CD4-positive, alpha-beta T cell treated with Interferon alpha-2 for 1 hour (primary cell): ENCODE data around the gene MDFI.

ENCODE experiments used
- DNase-seq, 2 donors: peaks; one replicate each; pipeline ENCODE4 v3.0.0-alpha.2; 2020 to 2022

Gene MDFI

DNA sequence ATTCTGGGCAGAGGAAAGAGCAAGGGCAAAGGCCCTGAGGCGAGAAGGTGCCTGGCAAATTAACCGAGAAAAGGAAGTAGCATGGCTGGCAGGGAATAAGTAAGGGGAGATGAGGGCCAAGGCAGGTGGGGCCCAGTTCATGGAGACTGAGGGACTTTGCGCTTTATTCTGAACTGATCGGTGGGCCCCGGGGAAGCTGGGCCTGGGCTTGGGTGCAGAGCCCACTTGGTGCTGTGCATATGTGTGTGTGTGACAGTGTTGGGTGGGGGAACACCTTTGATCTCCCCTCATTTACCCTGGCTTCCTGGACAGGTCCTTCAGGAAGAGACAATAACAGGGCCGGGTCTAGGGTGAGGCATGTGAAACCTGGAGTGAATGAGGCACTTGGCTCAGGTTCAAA, 2.9 kb upstream of the MDFI start:
- no peak for DNase-seq

DNA sequence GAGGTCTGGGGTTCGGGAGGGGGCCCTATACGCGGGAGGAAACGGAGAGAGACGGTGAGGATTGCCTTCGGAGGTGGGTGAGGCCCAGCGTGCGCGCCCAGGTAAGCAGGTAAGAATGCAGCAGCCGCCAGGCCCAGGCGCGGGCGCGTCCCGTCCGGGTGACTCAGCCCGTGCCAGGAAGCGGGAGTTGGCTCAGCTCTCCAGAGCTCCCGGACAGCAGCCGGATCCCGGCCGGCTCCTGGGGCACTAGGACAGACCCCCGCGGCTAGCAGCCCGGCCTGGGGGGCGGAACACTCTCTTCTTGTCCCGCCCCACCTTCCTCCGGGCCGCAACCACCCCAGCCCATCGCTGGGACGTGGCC, 1.5 kb upstream of the MDFI start:
- no peak for DNase-seq

DNA sequence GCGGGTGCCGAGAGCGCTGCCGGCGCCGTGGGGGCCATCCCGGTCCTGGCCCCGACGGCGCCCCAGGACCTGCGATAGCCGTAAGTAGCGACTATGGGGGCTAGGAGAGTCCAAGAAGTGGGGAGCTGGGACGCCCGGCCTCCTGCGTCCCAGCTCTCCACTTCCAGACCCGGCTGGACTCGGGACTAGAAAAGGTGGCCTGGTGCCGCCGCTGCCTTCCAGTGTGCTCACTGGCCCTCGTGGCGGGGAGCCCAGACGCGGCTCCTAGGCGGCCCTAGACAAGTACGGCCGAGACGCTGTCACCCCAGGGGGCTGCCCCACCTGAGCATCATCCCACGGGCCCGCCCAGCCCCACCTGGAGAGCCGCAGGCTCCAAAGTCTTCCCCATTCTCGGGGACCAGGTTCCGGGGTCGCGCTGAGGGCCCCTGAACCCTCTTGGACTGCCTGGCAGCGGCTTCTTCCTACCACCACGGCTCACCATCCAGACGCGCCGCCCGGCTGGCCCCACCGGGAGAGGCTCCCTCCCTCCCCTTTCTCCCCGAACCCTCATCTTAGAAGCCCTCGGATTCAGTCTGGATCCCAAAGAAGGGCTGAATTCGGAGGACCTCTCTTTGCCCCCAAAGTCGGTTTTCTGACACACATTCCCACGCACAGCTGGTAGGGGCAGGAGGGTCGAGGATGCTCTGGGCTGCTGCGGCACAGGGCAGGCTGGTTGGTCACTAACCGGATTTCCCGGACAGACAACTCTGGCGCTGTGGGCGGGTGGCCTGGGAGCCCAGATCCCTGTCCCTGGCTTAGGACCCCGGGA, 870 bp upstream of the MDFI start:
- DNase-seq, result no peak

DNA sequence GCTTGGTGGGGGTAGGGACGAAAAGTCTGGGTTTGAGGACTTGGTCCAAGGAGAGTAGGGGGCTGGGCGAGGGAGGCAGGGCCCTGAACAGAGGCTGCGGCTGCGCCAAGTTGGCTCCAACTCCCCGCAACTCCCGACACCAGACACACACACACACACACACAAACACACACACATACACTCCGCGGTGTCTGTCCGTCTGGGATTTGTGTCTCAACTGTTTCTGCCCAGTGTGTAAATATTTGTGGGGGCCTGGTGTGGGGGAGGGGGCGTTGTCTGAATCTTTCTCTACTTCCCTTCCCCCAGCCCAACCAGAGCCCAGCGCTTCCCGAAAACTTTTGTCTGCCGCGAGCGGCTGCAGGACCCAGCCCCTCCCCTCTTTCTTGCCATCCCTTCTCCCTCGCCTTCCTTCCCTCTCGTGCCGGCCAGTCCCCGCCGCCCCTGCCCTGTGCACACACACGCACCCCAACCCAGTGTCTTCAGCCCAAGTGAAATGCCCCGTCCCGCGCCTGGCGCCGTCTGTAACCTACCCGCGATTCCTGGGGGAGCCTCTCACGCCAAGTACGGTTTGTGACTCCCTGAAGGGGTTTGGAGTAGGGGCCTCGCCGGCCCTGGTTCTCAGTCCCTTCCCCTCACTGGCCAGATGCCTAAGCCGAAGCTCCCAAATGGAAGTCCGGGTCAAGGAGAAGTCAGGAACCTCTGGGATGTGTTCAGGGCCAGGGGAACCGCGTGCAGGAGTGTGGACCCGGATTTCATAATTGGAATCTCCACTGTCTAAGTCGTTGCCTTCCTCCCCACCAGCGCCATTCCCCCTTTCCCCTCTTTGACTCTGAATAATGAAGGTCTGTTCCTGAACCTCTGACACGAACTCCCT, 904 bp downstream of the MDFI start:
- DNase-seq, result no peak

DNA sequence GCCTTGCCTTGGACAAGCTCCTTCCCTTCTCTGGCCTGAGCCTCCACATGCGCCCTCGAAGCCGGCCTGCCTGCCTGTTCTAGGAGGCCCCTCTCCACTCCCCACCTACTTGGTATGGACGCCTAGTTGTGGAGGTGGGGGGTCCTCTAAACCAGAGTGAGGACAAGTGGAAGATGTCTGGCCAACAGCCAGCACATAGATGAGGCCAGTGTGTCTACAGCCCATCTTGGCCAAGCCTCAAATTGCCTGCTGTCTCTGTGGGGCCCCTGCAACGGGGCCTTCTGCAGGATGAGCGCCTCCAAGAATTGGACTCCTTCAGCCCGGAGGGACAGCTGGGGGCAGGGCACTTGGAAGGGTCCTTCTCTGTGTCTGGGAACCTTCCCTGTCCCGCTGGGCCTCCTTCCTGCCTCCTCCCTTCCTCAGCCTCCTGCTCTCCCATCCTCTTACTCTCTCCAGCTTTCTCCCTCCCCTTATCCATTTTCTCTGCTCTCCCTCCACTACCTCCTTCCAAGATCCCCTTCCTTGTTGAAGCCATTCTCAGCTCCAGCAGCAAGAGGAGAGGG, 1.6 kb downstream of the MDFI start:
- no peak for DNase-seq

DNA sequence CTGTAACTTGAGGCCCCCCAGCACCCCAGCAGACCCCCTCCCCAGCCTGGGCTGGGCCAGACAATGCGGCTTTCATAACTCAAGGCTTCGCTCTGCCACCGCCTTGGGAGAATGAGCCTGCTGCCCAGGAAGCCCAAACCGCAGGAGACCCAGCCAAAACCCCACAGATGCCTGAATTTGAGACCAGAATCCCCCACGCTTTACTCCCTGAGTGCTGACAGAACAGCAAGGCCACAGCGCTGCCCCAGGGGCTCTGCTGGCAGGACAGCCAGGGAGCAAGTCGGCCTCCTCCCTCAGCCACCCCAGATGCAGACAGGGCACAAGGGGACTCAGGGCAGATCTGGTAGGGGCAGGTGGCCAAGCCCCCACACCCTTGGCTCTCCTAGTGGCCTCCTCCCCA, 2.2 kb downstream of the MDFI start:
- DNase-seq, result no peak

DNA sequence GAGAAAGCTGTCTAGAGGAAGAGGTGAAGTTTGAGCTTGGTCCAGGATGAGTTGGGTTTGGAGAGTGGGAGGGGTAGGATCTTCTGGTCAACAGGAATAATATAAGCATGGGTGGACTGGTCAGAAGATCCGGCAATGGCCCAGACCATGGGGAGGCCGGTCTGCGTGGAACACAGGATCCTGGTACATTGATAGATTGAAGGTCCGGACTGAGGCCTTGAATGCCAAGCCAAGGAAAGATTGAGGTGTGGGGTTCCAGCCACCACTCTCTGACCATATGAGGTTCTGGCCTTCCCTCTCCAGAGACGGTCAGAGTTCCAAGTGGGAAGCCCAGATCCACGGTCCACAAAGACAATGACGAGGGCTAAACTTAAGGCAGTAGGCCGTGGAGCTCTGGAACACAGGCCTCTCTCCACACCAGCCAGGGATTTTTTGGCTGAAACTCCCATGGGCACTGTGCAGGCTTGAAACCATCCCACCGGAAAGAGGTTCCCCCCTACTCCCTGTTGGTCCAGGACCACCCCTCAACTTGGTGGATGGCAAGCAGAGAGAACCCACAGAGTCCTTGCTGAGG, 3.2 kb downstream of the MDFI start:
- DNase-seq, result no peak

DNA sequence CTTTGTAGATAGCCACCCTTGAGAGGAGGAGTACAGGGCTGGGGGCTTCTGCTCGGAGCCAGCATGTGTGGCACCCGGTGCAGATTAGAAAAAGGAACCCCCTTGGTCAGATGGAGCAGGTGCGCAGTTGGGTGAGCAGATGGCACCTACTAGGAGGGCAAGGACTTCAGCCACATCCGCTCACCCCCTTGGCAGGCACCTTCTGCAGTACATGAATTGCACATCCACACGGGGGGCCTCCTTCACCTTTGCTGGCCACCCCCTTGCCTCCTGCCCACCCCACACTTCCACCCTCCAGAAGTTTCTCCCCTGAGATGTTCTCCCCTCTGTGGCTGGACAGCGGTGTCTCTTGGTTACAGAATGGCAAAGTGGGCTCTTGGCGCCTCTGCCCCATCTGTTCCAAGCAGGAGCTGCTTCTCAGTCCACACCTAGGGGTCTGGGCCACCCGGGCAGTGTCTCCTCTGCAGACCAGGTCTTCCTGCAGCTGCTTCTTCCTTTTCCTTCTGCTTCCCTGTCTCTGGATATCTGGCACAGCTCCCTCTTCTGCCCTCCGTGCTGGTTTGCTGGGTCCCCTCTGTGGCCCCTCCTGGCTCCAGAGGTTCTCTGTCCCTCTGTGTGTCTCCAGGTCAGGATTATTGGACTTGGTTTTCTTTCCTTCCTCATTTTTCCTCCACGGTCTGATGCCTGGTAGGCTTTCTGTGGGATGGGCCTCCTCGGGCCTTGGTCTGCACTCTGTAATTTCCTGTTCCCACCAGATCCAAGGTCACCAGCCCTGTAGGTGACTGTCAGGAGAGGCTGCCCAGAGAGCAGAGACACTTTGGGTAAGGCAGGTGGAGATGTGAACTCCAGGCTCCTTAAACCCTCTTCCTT, 4.1 kb downstream of the MDFI start:
- no peak for DNase-seq

DNA sequence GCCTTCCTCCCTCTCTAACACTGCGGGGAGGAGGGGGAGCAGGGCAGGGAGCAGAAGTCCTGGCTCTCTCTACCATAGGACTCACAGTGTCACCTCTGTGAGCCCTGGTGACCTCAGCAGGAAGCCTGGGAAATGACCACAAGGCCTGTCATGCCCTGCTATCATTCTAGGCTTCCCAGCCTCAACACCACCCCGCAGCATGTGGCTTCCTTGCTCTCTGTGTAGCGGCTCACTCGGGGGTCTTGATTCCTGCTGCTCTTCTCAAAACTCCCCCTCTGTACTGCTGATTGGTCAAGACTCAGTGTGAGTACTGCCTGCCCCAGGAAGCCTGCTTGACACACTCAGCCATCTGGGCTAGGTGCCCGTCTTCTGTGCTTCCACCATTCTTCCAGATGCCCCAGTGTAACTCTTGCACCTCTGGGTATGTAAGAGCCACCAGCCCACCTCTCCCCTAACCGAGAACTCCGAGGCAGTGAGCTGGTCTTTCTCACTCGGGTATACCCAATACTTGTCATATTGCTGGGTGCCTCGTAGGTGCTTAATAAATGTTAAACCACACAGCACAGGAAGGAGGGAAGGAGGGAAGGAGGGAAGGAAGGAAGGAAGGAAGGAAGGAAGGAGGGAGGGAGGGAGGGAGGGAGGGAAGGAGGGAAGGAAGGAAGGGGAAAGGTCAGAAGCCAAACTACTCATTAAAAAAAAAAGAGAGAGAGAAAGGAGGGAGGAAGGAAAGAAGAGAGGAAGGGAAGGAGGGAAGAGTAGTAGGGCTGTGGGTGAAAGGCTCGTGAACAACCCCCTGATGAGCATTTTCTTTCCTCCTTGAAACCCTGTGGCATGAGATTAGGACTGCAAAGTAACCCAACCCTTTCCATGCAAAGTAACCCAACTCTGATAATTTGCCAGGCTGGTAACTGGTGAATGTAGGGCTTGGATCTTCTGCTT, 5.0 kb downstream of the MDFI start:
- DNase-seq, result no peak

DNA sequence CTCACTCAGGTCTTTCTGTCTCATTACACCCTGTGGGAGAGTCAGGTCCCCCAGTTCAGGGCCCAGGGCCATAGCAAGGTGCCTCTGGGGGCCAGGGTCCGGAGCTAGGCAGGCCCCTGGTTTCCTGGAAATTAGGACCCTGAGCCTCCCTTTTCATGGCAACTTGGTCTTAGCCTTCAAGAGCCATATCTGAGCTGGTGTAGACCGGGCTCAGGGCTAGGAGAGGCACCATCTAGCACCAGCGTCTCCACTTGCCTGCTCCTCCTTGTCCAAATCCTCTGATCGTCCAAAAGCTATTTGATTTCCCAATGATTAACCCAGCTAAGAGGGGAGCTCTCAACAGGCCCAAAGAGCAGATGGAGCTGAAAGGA, 5.6 kb downstream of the MDFI start:
- DNase-seq, result no peak

DNA sequence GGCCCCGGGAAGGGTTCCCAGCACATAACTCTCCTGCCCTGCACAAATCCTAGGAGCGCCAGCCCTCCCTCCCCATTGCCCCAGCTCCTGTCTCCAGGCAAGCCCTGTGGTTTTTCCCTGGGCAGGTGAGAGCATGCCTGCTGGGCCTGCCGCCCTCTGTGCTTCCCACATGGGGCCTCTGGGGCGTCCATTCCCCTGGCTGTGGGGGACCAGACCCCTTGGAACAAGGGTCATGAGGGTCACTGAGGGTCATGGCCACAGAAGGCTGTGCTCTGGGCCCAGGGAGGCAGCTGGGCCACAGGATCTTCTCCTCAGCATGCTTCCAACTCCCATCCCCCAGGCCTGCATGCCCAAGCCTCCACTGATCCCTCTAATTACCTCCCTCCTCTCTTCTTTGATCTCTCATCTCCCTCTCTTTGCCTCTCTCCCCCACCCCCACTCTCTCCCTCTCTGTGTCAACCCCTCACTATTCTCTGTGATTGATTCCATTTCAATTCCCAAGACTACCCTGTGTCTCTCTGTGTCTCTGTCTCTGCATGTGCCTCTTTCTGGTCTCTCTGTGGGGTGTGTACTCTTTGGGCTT, 6.1 kb downstream of the MDFI start:
- DNase-seq, result no peak

DNA sequence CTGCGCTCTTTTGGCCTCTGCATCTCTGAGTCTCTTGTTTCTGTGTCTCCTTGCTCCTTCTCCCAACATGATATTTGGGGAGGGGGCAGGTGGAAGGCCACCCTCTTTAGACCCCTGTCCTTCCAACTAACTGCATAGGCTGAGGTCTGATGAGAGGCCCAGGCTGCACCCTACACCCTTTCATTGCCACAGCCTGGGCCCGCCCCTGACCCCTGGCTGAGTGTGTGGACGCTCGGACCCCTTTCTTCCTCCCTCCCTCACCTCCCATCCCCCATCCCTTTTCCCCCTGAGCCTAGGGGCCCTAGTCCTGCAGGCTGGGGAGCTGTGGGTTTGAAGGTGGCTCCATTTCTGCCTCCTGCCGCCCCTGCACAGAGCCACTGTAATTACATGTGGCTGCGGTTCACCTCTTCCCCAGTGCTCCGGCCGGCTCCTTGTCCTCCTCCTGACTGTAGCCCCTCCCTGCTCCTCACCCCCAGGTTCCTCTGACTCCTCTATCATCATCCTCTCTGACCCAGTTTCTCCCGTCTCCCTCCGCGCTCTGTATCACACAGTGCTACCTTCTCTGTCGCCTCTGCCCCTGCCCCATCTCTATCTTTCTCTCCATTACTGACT, 6.8 kb downstream of the MDFI start:
- no peak for DNase-seq

DNA sequence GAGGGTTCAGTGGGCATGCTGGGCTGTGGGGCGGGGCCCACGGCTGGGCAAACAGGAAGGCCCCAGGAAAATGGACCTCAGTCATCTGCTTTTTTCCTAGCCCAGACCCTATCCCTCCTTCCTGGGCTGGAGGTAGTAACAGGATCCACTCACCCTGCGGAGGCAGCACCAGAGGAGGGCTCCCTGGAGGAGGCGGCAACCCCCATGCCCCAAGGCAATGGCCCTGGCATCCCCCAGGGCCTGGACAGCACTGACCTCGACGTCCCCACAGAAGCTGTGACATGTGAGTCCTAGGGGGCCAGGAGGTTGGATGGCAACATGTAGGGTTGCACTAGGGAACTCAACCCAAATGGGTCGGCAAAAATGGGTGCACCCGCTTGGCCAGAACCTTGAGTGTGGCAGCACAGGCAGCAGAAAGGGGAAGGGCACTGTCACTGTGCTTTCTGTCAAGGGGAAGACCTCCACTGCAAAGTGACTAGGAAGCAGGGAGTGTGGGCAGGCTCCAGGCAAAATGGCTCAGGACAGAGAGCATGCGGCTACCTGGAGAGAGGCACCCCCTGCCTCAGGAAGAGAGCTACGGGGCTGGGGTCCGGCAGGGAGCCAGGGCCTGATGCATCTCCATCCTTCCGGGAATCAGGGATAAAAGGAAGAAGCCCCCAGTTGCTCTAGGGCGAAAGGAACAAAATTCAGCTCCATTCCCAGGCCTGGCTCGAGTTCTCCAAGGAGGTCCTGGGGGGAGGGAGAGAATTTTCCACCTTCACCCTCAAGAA, 7.9 kb downstream of the MDFI start:
- DNase-seq, result no peak

DNA sequence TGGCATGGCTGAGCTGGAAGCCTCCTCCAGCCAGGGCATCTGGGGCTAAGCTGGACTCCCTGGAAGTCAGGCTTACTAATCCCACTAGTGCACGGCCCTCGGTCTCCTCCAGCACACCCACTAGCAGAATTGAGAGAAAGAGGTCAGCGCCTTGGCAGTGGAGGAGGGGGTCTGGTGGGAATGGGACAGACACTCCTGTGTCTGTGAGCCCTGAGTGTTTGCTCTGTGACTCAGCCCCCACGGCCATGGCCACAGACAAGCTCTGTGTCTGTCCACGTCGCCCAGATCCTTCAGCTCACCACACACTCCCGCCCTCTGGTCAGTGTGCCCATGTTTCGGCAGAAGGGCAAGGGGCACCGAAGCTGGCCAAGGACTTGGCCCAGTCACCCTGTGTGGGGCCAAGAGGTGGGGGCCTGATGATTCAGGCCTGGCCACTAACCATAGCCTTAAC, 8.8 kb downstream of the MDFI start:
- no peak for DNase-seq

DNA sequence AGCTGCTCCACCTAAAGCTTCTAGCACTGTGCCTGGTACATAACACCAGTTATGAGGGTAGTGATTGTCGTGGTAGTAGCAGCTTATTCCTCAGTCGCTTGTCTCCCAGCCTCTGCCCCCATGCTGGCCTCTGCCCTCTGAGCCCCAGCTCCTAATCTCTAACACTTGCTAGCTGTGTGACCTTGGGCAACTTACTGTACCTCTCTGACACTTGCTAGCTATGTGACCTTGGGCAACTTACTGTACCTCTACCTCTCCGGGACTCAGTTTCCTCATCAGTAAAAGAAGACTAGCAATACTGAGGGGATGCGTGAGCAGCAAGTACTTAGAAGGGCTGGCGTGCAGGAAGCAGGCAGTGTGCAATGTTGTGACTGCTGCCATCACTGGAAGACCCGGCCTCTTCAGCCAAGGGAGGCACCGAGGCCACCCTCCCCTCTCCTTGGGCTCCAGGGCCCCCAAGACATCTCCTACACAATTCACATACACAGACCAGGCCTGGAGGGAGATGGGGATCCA, 9.9 kb downstream of the MDFI start:
- DNase-seq, result no peak

DNA sequence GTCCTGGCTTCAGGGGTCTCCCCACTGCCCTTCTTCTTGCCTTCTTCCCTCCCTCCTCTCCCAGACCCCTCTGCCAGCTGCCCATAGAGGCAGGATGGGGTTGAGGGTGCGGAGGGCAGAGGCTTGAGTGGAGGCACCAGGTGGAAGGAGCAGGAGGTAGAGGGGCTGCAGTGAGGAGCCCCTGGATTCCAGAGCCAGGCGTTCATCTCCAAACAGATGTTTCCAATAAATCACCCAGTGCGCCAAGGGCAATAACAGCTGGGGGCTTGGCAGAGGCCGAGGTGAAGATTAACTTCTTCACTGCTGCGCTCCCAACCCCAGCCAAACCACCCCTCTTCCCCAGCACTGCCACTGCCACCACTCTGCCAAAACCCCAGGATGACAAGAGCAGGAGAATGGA, 10.7 kb downstream of the MDFI start:
- DNase-seq, result no peak

DNA sequence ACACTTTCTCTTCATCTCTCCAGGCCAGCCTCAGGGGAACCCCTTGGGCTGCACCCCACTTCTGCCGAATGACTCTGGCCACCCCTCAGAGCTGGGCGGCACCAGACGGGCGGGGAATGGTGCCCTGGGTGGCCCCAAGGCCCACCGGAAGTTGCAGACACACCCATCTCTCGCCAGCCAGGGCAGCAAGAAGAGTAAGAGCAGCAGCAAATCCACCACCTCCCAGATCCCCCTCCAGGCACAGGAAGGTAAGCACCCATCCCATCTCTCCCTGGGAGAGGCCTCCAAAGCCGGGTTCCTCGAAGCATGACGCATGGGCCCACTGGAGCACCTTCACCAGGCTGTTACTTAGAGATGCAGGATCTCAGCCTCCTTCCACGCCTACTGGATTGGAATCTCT, 11.3 kb downstream of the MDFI start:
- DNase-seq, result no peak

DNA sequence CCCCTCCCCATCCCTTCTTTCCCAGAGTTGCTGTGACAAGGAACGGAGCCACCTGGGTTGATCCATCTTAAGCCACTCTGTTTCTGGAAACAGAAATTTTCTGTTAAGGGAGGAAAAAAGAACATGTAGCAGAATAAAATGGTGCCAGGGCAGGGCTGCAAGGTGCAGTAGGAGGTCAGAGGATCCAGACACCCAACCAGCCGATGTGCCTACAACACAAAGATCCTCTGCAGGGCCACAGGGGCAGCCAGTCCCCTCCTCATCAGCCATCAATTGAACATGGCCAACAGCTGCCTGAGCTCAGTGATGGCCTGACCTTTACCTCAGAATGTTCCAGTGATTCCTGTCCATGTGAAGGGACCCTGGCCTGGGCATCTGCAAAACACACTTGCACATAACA, 11.9 kb downstream of the MDFI start:
- DNase-seq, result no peak

DNA sequence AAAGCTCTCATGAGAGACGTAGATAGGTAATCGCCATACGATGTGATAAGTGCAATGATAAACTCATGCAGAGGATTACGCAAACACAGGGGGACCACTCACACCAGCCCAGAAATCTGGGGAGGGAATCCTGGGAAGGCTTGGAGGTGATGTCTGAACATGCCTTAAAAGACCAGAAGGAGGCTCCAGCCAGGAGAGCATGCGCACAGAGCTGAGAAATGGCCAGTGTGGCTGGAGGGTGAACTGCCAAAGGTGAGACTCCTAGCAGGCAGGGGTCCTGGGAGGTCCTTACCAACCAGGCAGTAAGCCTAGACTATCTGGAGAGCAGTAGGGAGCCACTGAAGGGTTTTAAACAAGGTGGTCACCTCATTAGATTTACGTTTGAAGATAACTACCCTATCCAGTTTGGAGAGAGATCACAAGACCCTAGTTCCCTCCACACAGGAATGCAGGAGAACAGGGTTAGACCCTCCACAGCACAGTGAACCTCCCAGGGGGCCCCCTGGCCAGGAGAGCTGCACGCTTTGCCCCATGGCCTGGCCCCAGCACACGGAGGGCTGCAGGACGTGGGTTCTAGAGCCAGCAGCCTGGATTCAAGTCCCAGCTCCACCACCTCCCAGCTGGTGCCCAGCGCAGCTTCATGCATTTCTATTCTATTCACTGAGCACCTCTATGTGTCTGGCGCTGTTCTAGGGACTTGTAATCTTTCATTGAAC, 13.1 kb downstream of the MDFI start:
- DNase-seq, result no peak
